ENCODE results near the gene H1-8.

H1-8 gene

DNA sequence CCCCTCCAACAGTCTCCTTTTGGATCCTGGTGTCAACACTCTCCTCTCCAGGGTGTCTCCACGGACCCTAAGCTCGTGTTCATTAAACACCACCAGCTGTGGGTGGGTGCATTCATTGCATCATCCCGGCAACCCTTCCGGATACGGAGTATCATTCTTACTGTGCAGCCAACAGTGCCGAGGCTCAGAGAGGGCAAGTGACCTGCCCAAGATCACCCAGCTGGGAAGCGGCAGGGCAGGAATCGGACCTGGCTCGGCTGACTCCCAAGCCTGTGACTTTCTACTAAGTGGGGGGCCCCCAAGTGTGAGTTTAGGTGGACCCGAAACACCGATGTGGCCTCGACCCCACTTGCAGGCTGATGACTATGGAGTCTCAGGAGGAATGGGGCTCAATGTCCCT, 20.4 kb downstream of the H1-8 start:
- TF ChIP-seq, protein P1, sequence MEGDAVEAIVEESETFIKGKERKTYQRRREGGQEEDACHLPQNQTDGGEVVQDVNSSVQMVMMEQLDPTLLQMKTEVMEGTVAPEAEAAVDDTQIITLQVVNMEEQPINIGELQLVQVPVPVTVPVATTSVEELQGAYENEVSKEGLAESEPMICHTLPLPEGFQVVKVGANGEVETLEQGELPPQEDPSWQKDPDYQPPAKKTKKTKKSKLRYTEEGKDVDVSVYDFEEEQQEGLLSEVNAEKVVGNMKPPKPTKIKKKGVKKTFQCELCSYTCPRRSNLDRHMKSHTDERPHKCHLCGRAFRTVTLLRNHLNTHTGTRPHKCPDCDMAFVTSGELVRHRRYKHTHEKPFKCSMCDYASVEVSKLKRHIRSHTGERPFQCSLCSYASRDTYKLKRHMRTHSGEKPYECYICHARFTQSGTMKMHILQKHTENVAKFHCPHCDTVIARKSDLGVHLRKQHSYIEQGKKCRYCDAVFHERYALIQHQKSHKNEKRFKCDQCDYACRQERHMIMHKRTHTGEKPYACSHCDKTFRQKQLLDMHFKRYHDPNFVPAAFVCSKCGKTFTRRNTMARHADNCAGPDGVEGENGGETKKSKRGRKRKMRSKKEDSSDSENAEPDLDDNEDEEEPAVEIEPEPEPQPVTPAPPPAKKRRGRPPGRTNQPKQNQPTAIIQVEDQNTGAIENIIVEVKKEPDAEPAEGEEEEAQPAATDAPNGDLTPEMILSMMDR (IDR thresholded peaks at IDR 0.05; ENCODE audit: control extremely low read depth, extremely low read depth, low read depth, missing control alignments): no peak
- ChIA-PET CTCF (no interaction called here), POLR2A (no interaction called here)
- no peak for DNase-seq (ENCODE audit: extremely low spot score)

DNA sequence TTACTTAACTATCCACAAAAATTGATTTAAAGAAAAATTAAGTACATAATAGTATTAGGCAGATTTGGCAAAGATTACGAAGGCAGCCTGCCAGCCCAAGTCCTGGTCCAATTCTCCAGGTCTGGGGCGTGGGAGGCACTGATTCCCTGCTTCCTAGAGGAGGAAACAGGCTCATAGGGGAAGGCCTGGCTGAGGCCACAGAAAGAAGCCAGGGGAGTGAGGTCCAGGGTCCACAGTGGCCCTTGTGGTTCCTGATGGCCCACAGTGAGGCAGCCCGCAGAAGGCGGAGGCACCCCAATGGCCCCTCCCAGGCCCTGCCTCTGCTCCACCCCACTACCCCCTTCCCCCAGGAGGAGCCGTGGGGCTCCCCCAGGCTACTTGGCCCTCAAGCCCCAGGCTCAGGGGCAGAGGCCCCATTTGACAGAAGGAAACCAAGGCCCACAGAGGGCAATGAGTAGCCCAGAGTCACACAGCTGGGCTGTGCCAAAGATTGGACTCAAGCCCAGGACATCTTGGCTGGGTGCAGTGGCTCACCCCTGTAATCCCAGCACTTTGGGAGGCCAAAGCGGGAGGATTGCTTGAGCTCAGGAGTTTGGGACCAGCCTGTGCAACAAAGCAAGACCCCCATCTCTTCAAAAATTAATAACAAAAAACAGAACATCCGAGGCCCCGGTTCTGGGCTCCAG, 21.0 kb downstream of the H1-8 start:
- ChIA-PET CTCF (no interaction called here), POLR2A (no interaction called here)
- no peak for DNase-seq (ENCODE audit: extremely low spot score)
- TF ChIP-seq, protein P1 (IDR thresholded peaks at IDR 0.05; ENCODE audit: control extremely low read depth, extremely low read depth, low read depth, missing control alignments): no peak

DNA sequence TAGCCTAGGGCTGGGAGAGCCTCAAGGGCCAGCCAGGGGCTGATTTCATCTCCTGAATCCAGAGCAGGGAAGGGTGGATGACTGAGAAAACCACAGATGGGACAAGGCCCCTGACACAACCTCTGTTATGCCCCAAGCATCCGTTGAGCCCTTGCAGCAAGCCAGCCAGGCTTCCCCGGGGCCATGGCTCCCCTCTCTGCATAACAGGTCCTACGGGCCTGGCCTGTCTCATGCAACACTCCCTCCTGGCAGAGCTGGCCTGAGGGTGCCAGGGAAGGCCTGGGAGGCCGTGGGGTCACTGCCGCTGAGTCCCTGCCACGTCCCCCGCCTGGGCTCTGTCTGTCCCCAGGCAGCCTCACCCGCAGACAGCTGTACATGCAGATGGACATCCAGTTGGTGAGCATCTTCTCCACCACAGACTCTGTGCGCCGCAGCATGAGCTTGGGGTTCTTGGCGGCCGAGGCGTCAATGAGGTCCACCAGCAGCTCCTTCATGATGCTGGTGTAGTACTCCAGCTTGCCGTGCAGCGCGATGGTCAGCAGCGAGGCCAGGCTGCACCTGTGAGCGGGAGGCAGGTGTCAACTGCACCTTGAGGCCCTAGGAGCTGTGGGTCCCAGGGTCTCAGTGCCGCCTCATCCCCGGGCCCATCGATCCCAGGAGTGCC, 22.1 kb downstream of the H1-8 start:
- ChIA-PET POLR2A (interaction anchor here (0.8 kb wide), 1 partner anchor 31 kb away, joined by 3 read pairs; no protein-coding TSS in a partner anchor), CTCF (interaction anchor here (2.1 to 3.2 kb wide), 2 partner anchors 12 to 13 kb away, joined by 8 to 10 read pairs; no protein-coding TSS in a partner anchor)
- no peak for DNase-seq (ENCODE audit: extremely low spot score)
- TF ChIP-seq, protein P1 (IDR thresholded peaks at IDR 0.05; ENCODE audit: control extremely low read depth, extremely low read depth, low read depth, missing control alignments): no peak

DNA sequence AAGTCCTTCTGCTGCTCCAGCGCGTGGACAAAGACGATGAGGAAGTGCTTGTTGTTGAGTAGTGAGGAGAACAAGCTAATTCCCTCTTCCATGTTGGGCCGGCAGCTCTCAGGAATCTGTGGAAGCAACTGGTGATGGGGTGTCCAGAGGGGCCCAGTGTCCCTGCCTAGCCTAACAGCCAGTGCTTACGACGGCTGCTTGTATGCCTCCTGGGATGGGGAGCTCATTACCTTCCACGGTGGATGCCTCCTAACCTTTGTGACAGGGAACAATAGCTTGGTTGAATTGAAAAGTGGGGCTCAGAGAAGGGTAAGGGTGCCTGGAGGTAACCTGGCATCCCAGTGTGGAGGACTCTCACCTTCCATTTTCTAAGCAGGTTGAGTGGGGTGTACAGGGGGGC, 22.9 kb downstream of the H1-8 start:
- DNase-seq (ENCODE audit: extremely low spot score): no peak
- TF ChIP-seq, protein P1 (IDR thresholded peaks at IDR 0.05; ENCODE audit: control extremely low read depth, extremely low read depth, low read depth, missing control alignments): no peak
- ChIA-PET POLR2A (no interaction called here), CTCF (interaction anchor here (2.1 to 3.2 kb wide), 2 partner anchors 11 to 13 kb away, joined by 8 to 10 read pairs; no protein-coding TSS in a partner anchor)

DNA sequence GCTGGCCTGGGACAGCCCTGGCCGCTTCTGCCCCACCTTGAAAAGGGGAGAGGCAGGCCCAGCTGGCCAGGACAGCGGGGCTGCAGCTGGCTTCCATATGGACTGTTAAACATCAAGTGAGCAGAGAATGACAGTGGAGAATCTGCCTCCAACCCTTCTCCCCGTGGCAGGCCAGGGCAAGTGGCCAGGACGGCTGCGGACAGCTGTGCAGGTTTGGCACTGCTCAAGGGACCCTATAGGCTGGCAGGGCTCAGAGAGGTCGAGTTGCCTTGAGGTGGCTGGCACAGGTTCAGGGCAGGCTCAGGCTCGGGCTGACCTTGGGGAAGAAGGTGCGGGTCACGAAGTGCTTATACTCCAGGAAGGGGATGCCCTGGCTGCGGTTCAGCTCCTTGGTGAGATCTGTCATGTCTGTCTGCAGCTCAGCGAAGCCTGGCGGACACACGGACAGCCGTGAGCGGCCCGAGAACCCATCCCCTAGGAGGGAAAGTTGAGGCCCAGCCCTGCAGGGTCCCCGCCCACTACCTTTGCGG, 24.3 kb downstream of the H1-8 start:
- no peak for DNase-seq (ENCODE audit: extremely low spot score)
- ChIA-PET CTCF (interaction anchor here (1.0 to 3.2 kb wide), 3 partner anchors 9 to 15 kb away, joined by 3 to 10 read pairs (median 8); no protein-coding TSS in a partner anchor), POLR2A (no interaction called here)
- TF ChIP-seq, protein P1 (IDR thresholded peaks at IDR 0.05; ENCODE audit: control extremely low read depth, extremely low read depth, low read depth, missing control alignments): no peak

DNA sequence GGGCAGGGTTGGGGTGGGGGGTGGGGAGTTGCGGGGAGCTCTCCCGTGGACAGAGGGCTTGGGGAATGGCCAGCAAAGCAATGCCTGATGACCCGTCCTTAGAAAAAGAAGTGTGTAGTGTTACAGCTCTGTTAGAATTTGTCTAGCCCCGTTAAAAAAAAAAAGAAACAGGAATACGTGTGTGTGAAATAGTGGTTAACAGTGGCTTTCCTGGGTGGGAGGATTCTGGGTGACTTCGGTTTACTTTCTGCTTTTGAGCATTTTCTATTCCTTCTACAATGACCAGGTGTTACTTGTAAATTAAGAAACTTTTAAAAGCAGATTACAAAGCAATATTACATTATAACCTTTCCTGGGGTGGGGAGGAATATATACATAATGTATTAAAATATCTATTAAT, 25.0 kb downstream of the H1-8 start:
- ChIA-PET POLR2A (no interaction called here), CTCF (interaction anchor here (1.6 to 3.2 kb wide), 2 partner anchors 15 to 20 kb away, joined by 3 to 10 read pairs; no protein-coding TSS in a partner anchor)
- TF ChIP-seq, protein P1 (IDR thresholded peaks at IDR 0.05; ENCODE audit: control extremely low read depth, extremely low read depth, low read depth, missing control alignments): no peak
- no peak for DNase-seq (ENCODE audit: extremely low spot score)
